GM23338 (cell line): ENCODE data around the gene HPX.
"Not testable (repeated sequence)": the region's sequence is repeated elsewhere in the genome, so short reads cannot be mapped to it uniquely, and the experiment has no call there.

Experiments
- CREB1 ChIP-seq: fragments of 250-450 bp; sonication (Bioruptor Pico); IDR thresholded peaks from 2 replicates; pipeline ENCODE4 v1.5.0; 2020; ENCODE audit warnings: low read depth, mild to moderate bottlenecking, moderate library complexity
- CTCF ChIP-seq, 2 experiments: fragments of 200-600 bp in 1 of 2; sonication (generic) in 1 of 2; conservative IDR thresholded peaks; 2 replicates each; pipeline versions ENCODE4 v1.5.1 to v1.6.1; 2016 to 2017; ENCODE audit warnings: antibody characterized with exemption in 2 of 2, low read depth in 2 of 2, mild to moderate bottlenecking in 2 of 2, moderate library complexity in 1 of 2
- EZH2 ChIP-seq: fragments of 200-600 bp; sonication (generic); IDR thresholded peaks from one replicate; pipeline ENCODE4 v1.8.0; 2017; ENCODE audit warnings: antibody characterized with exemption, mild to moderate bottlenecking, low read depth; ENCODE audit not compliant: unreplicated experiment
- EZH2phosphoT487 ChIP-seq: fragments of 200-600 bp; sonication (generic); IDR thresholded peaks from one replicate; pipeline ENCODE4 v1.8.1; 2018; ENCODE audit warnings: antibody characterized with exemption; ENCODE audit not compliant: unreplicated experiment
- JUNB ChIP-seq: IDR thresholded peaks from one replicate; pipeline ENCODE4 v1.6.1; 2016; ENCODE audit warnings: antibody characterized with exemption; ENCODE audit not compliant: unreplicated experiment
- NANOG ChIP-seq: IDR thresholded peaks from 2 replicates; pipeline ENCODE4 v1.6.1; 2016; ENCODE audit warnings: antibody characterized with exemption, borderline replicate concordance
- POLR2AphosphoS5 ChIP-seq: IDR thresholded peaks from 2 replicates; pipeline ENCODE4 v1.6.1; 2016; ENCODE audit warnings: antibody characterized with exemption, low read depth
- REST ChIP-seq: IDR thresholded peaks from one replicate; pipeline ENCODE4 v1.6.1; 2018; ENCODE audit warnings: antibody characterized with exemption; ENCODE audit not compliant: unreplicated experiment
- STAT1 ChIP-seq: IDR thresholded peaks from one replicate; pipeline ENCODE4 v1.6.1; 2016; ENCODE audit warnings: antibody characterized with exemption; ENCODE audit not compliant: unreplicated experiment
- ZNF462 ChIP-seq: fragments of 250-450 bp; sonication (Bioruptor Pico); IDR thresholded peaks from 2 replicates; pipeline ENCODE4 v1.5.0; 2020; ENCODE audit warnings: mild to moderate bottlenecking, moderate library complexity

- TF ChIP-seq CTCF (conservative IDR thresholded peaks at IDR 0.05; ENCODE audit: low read depth in 2 of 2); EZH2; CREB1 (CRISPR knock-in tag); POLR2AphosphoS5; EZH2phosphoT487; REST; JUNB; STAT1; NANOG; ZNF462 (CRISPR knock-in tag): not testable (repeated sequence)
Measured at GRCh38 chr11:6392251-6392650, 48.5 kb downstream of the HPX start.
